GM21723 (cell line): ENCODE results near the gene OBSCN.
"Not testable (repeated sequence)": the region's sequence is repeated elsewhere in the genome, so short reads cannot be mapped to it uniquely, and the experiment has no call there.

Experiments
- ATAC-seq: cut with Tn5 transposase; IDR thresholded peaks from one replicate; pipeline ENCODE4 v1.9.1; 2021; ENCODE audit warnings: mild to moderate bottlenecking, moderate library complexity; ENCODE audit not compliant: unreplicated experiment

The OBSCN gene

GRCh38 chr1:228182296-228183030, 25.4 kb upstream of the OBSCN start:
- no peak for ATAC-seq

GRCh38 chr1:228184152-228184551, 23.7 kb upstream of the OBSCN start:
- no peak for ATAC-seq

- no peak for ATAC-seq
These were observed 22.2 kb upstream of the OBSCN start for GRCh38 chr1:228185641-228185965.

GRCh38 chr1:228188249-228188648, 19.6 kb upstream of the OBSCN start:
- not testable (repeated sequence) for ATAC-seq

- no peak for ATAC-seq
These were observed 17.7 kb upstream of the OBSCN start for GRCh38 chr1:228190182-228190581.

- ATAC-seq, result no peak
These were observed 17.1 kb upstream of the OBSCN start for GRCh38 chr1:228190778-228191177.

- ATAC-seq, result no peak
These were observed 13.4 kb upstream of the OBSCN start for GRCh38 chr1:228194436-228194835.

- no peak for ATAC-seq
These were observed 12.7 kb upstream of the OBSCN start for GRCh38 chr1:228194921-228195812.

GRCh38 chr1:228197555-228198147, 10.2 kb upstream of the OBSCN start:
- no peak for ATAC-seq

- no peak for ATAC-seq
These were observed 8.8 kb upstream of the OBSCN start for GRCh38 chr1:228198977-228199590.

GRCh38 chr1:228204958-228205357, 2.9 kb upstream of the OBSCN start:
- no peak for ATAC-seq

GRCh38 chr1:228205526-228206436, 2.1 kb upstream of the OBSCN start:
- ATAC-seq, result no peak

- ATAC-seq, result no peak
These were observed 1.1 kb upstream of the OBSCN start for GRCh38 chr1:228206582-228207351.

GRCh38 chr1:228207381-228207810, 448 bp upstream of the OBSCN start:
- ATAC-seq, result no peak

GRCh38 chr1:228208831-228209551, 1.1 kb downstream of the OBSCN start:
- ATAC-seq, result no peak

GRCh38 chr1:228209657-228210056, 1.8 kb downstream of the OBSCN start:
- ATAC-seq, result no peak

GRCh38 chr1:228210076-228210651, 2.3 kb downstream of the OBSCN start:
- no peak for ATAC-seq

- ATAC-seq, result no peak
These were observed 3.1 kb downstream of the OBSCN start for GRCh38 chr1:228210712-228211530.
